Psoas muscle (tissue), 8 donors: ENCODE data around the gene PLXDC2. TPM values are rescaled to one million over a fixed set of nuclear protein-coding genes. Genes with fewer than 3 reads are reported as not detected.

ENCODE experiments used
- ATAC-seq, 4 donors: fragments of 200-7000 bp; cut with Tn5 transposase; one replicate each; pipeline ENCODE4 v1.9.1; 2020; ENCODE audit warnings: moderate library complexity in 3 of 4, mild to moderate bottlenecking in 2 of 4
- DNase-seq, 2 donors: peaks; one replicate each; pipeline ENCODE4 v3.0.0-alpha.2; 2020
- H3K27ac ChIP-seq: fragments of 200-600 bp; one replicate; pipeline ENCODE4 v1.8.0; 2022
- H3K27me3 ChIP-seq, 3 donors: fragments of 200-600 bp in 1 of 3; one replicate each; pipeline versions ENCODE4 v1.6.1 to v1.8.0; 2013 to 2022; ENCODE audit warnings: low read length in 2 of 3, mild to moderate bottlenecking in 2 of 3, moderate library complexity in 1 of 3; ENCODE audit not compliant: insufficient read depth in 3 of 3
- H3K36me3 ChIP-seq, 2 donors: fragments of 200-600 bp in 1 of 2; one replicate each; pipeline versions ENCODE4 v1.6.1 to v1.8.0; 2013 to 2022; ENCODE audit warnings: low read depth in 1 of 2, mild to moderate bottlenecking in 1 of 2, moderate library complexity in 1 of 2; ENCODE audit not compliant: insufficient read depth in 1 of 2
- H3K4me1 ChIP-seq: fragments of 200-600 bp; one replicate; pipeline ENCODE4 v1.8.0; 2022
- H3K4me3 ChIP-seq: fragments of 200-600 bp; one replicate; pipeline ENCODE4 v1.8.0; 2022; ENCODE audit warnings: mild to moderate bottlenecking
- H3K9me3 ChIP-seq: fragments of 200-600 bp; one replicate; pipeline ENCODE4 v1.8.0; 2022
- WGBS, 3 donors: extraction: QIAGEN DNeasy Blood & Tissue Kit; methylation state at CpG; one replicate each; pipeline versions ENCODE4 v1.1.6 to v1.1.7; 2013; 5-methylcytosine and 5-hydroxymethylcytosine counted together
- intact Hi-C, 2 donors: fragments of 100-400 bp; cut with DNase I; formaldehyde crosslinking; loops; one replicate each; pipeline versions ENCODE4 v1.11.0 to v1.14.2; 2022
- polyA plus RNA-seq, 3 donors: library from polyadenylated mRNA; stranded (reverse); fragments of 200-250 nt; gene quantifications; one replicate each; pipeline ENCODE4 v1.2.3, GENCODE V29; 2013
- total RNA-seq, 4 donors: library from RNA; stranded (reverse); fragmentation: NEBNext Ultra II Directional in 2 of 4; extraction: Animal tissue kit (Norgen Biotek cat#: 25700) in 2 of 4; gene quantifications; one replicate each; pipeline versions ENCODE4 v1.2.1 to v1.2.4, GENCODE V29; 2021 to 2023
- TF ChIP-seq, protein P1 (sequence below): fragments of 200-600 bp; IDR thresholded peaks from one replicate; pipeline ENCODE4 v1.8.0; 2022; ENCODE audit warnings: antibody characterized with exemption
- donor health status: healthy with polysubstance abuse.
- donor health status: DM: no; HTN: no; CAD: no; lungs with moderate emphysema.
- donor health status: Bipolar disorder and iron deficiency.
- donor health status: healthy.
- donor health status: DM: yes; HTN: yes; CAD: no.
- donor health status: DM: no; HTN: no; CAD: no.
- donor health status: DM: no; HTN: no; CAD: no.
- donor health status: DM: yes; HTN: yes; CAD: no.

PLXDC2 gene
- total and polyA plus RNA-seq, 7 donors: 2.3 to 21.4 (median 9.2) TPM

- Histone ChIP-seq H3K4me3 (no peak overlapping the region), H3K9me3 (no peaks in the 10 kb centered on the region), H3K36me3 (no peaks in the 10 kb centered on the region), H3K27ac (no peak overlapping the region), H3K27me3 (no peaks in the 10 kb centered on the region), H3K4me1 (no peaks in the 10 kb centered on the region)
- WGBS, 3 donors: 92 to 96% (median 94%) methylated on average over 7 of the region's 7 CpGs
- TF ChIP-seq, protein P1, sequence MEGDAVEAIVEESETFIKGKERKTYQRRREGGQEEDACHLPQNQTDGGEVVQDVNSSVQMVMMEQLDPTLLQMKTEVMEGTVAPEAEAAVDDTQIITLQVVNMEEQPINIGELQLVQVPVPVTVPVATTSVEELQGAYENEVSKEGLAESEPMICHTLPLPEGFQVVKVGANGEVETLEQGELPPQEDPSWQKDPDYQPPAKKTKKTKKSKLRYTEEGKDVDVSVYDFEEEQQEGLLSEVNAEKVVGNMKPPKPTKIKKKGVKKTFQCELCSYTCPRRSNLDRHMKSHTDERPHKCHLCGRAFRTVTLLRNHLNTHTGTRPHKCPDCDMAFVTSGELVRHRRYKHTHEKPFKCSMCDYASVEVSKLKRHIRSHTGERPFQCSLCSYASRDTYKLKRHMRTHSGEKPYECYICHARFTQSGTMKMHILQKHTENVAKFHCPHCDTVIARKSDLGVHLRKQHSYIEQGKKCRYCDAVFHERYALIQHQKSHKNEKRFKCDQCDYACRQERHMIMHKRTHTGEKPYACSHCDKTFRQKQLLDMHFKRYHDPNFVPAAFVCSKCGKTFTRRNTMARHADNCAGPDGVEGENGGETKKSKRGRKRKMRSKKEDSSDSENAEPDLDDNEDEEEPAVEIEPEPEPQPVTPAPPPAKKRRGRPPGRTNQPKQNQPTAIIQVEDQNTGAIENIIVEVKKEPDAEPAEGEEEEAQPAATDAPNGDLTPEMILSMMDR: no peak
- no peak for DNase-seq
- no peak for ATAC-seq
- intact Hi-C loops: no loop called here
Observed at GRCh38 chr10:19961076-19962053, 145.1 kb downstream of the PLXDC2 start.

DNA sequence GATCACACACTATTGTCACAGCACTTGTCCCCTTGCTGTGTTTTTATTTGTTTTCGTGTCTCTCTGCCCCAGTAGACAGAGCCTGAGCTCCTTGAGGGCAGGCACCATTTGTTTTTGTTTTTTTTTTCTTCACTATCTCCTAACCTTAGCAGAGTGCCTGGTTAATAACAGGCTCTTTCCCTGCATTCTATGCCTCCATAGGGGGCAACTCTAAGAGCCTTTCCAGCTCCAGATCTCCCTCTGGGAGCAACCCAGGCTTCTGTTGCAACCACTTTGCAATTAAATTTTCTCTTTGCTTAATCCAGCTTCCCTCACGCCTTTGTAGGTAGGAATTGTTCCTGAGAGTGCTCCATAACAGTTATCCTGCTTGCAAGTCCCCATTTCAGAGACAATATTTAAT lies 148.4 kb downstream of the PLXDC2 start:
- Histone ChIP-seq H3K4me3 (no peak overlapping the region), H3K27ac (no peak overlapping the region), H3K36me3 (no peaks in the 10 kb centered on the region), H3K4me1 (no peaks in the 10 kb centered on the region), H3K27me3 (no peaks in the 10 kb centered on the region), H3K9me3 (no peaks in the 10 kb centered on the region)
- TF ChIP-seq, protein P1: no peak
- DNase-seq (no peak), ATAC-seq (no peak)
- intact Hi-C loops: no loop called here
- WGBS, 3 donors: 83 to 86% (median 84%) methylated on average over 2 of the region's 2 CpGs

- no peaks in the 10 kb centered on the region for H3K27me3 ChIP-seq
- no peaks in the 10 kb centered on the region for H3K9me3 ChIP-seq
- no peak for DNase-seq
- H3K4me1 ChIP-seq: no peaks in the 10 kb centered on the region
- no peak for ATAC-seq
- no peak overlapping the region for H3K4me3 ChIP-seq
- no peak overlapping the region for H3K27ac ChIP-seq
- WGBS, 3 donors: 30 to 52% (median 41%) methylated on average over 7 of the region's 7 CpGs
- no peaks in the 10 kb centered on the region for H3K36me3 ChIP-seq
- TF ChIP-seq, protein P1: no peak
- intact Hi-C loops: no loop called here
Observed at GRCh38 chr10:19966751-19967150, 150.5 kb downstream of the PLXDC2 start.

DNA sequence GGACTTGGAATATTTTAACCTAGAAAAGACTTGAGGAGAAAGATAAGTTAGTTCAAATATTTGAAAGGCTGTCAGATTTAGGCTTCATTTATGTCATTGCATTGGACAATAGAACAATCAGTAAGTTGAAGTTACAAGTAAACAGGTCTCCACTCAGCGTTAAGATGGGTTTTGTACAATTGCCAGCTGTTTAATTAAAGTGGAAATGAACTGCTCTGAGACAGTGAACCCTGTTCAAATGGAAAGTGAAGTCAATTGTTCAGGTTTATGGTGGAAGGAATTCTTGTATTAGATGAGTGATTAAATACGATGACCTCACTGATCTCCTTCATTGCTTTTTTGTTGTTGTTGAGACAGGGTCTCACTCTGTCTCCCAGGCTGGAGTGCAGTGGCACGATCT lies 151.7 kb downstream of the PLXDC2 start:
- TF ChIP-seq, protein P1: no peak
- Histone ChIP-seq H3K9me3 (no peaks in the 10 kb centered on the region), H3K27ac (no peak overlapping the region), H3K4me3 (no peak overlapping the region), H3K27me3 (no peaks in the 10 kb centered on the region), H3K4me1 (no peaks in the 10 kb centered on the region), H3K36me3 (no peaks in the 10 kb centered on the region)
- 64 to 73% (median 72%) methylated on average over 3 of the region's 3 CpGs for WGBS, 3 donors
- DNase-seq (no peak), ATAC-seq (no peak)
- intact Hi-C loops: no loop called here
